ENCODE results near the gene RFNG. TPM values are rescaled to one million over a fixed set of nuclear protein-coding genes. Genes with fewer than 3 reads are reported as not detected.

The RFNG gene
- total and polyA plus RNA-seq, 2 of the 13 experiments (the other 11 are each of a cell fraction or from before 2014, with no cell fraction given), result 61.4 to 64.0 TPM

GRCh38 chr17:82033359-82034085 lies 18.1 kb downstream of the RFNG start (continued):
- TF ChIP-seq ZBTB39 (CRISPR knock-in tag; IDR thresholded peaks at IDR 0.05) (no peak), KDM2A (CRISPR knock-in tag; IDR thresholded peaks at IDR 0.05; ENCODE audit: borderline replicate concordance, low read depth) (no peak), ZBTB44 (CRISPR knock-in tag; IDR thresholded peaks at IDR 0.05) (no peak), ZBTB1 (CRISPR knock-in tag; IDR thresholded peaks at IDR 0.05; ENCODE audit: borderline replicate concordance) (no peak), ZNF18 (CRISPR knock-in tag; IDR thresholded peaks at IDR 0.05; ENCODE audit: insufficient replicate concordance) (no peak), HNRNPUL1 (IDR thresholded peaks at IDR 0.05; ENCODE audit: low read depth, low read length) (no peak), NFRKB (IDR thresholded peaks at IDR 0.05) (no peak), AKAP8 (CRISPR knock-in tag; IDR thresholded peaks at IDR 0.05) (peak; percentile 59; the same call in 1 of the 2 replicates), HNF4A (CRISPR knock-in tag; IDR thresholded peaks at IDR 0.05) (no peak), ATF7-NPFF (CRISPR knock-in tag; IDR thresholded peaks at IDR 0.05; ENCODE audit: low read depth) (0 out of 2 replicates have a peak, but pooled peaks have one; percentile 37), RBFOX2 (IDR thresholded peaks at IDR 0.05; ENCODE audit: low read depth, low read length) (peak; percentile 74), ZNF792 (CRISPR knock-in tag; IDR thresholded peaks at IDR 0.05) (no peak), POLR2A (IDR thresholded peaks at IDR 0.05; ENCODE audit: insufficient read depth in 1 of 2, low read depth in 2 of 2, low read length in 2 of 2) (peak in 1 of 2 experiments; percentile 3; a peak in 1 of 4 replicates), FOSL1 (CRISPR knock-in tag; IDR thresholded peaks at IDR 0.05; ENCODE audit: borderline replicate concordance) (no peak)
